ENCODE results near the gene SCAANT1. TPM values are rescaled to one million over a fixed set of nuclear protein-coding genes. Genes with fewer than 3 reads are reported as not detected.

Gene SCAANT1
- 1.7 TPM in 1 of 2 replicates, not detected in the other for total RNA-seq
- 0.82 TPM for total RNA-seq (2013)
- not detected in 2 replicates for polyA plus RNA-seq
- polyA minus RNA-seq: not detected in 2 replicates

- peaks cover 2% of the 10 kb centered on the region for H3K79me2 ChIP-seq (ENCODE audit: control insufficient read depth, insufficient read depth, low read length)
- WGBS (ENCODE audit: insufficient coverage): under 1% methylated on average over 115 of the region's 115 CpGs
These were observed at the start of gene SCAANT1 for GRCh38 chr3:63911873-63912767. Gene SCAANT1 (minus strand): TSS chr3:63912383.

More at GRCh38 chr3:63911873-63912767, at the start of gene SCAANT1:
- peak within 1 kb of the TSS; percentile 88 for H3K4me2 ChIP-seq (replicated peaks; ENCODE audit: low read depth, low read length, poor library complexity, severe bottlenecking)
- DNase-seq (peak; percentile 89), ATAC-seq (ENCODE audit: low read depth) (peak; percentile 70)
- no peaks in the 10 kb centered on the region for H4K20me1 ChIP-seq (ENCODE audit: control insufficient read depth, insufficient read depth, low read length, poor library complexity, severe bottlenecking)
- CTCF ChIA-PET: interaction anchor here (0.7 to 1.8 kb wide), 7 partner anchors 16 to 115 kb away, joined by 3 to 12 read pairs (median 5); partner anchors contain the start of genes ATXN7, PSMD6 and THOC7
- no peaks in the 10 kb centered on the region for H3K27me3 ChIP-seq (replicated peaks in 1 of 4; ENCODE audit: control extremely low read depth in 1 of 4, control insufficient read depth in 3 of 4, insufficient read depth in 4 of 4, low read length in 3 of 4)
- H3K4me3 ChIP-seq (ENCODE audit: control extremely low read depth in 1 of 5, extremely low read depth in 1 of 5, insufficient read depth in 1 of 5, low read depth in 2 of 5, low read length in 4 of 5): peak within 1 kb of the TSS; percentile 54 to 73 (median 63)
- H2AFZ ChIP-seq (ENCODE audit: insufficient read depth, low read depth, low read length, poor library complexity, severe bottlenecking): peak within 1 kb of the TSS; percentile 81
- peaks cover 0 to 11% of the 10 kb centered on the region in 2 experiments for H3K36me3 ChIP-seq (replicated peaks in 1 of 2; ENCODE audit: control extremely low read depth in 1 of 2, control insufficient read depth in 1 of 2, extremely low read depth in 1 of 2, insufficient read depth in 2 of 2, low read length in 1 of 2)
- POLR2A ChIA-PET: interaction anchor here (0.6 to 1.8 kb wide), 3 partner anchors 10 to 48 kb away, joined by 3 to 8 read pairs (median 6); partner anchors contain the start of genes ATXN7 and THOC7
- peaks cover 17 to 25% of the 10 kb centered on the region in 2 donors for H3K4me1 ChIP-seq (ENCODE audit: control insufficient read depth in 2 of 2, insufficient read depth in 2 of 2, low read length in 2 of 2)
- no peaks in the 10 kb centered on the region for H3K9me3 ChIP-seq (ENCODE audit: control extremely low read depth in 1 of 3, control insufficient read depth in 2 of 3, insufficient read depth in 1 of 3, low read length in 2 of 3)
- intact Hi-C loops (cut with micrococcal nuclease): loop anchor here (1.0 to 5.0 kb wide), 5 partner anchors 10 to 111 kb away; partner anchors contain the start of gene PSMD6
- TF ChIP-seq, protein P1, sequence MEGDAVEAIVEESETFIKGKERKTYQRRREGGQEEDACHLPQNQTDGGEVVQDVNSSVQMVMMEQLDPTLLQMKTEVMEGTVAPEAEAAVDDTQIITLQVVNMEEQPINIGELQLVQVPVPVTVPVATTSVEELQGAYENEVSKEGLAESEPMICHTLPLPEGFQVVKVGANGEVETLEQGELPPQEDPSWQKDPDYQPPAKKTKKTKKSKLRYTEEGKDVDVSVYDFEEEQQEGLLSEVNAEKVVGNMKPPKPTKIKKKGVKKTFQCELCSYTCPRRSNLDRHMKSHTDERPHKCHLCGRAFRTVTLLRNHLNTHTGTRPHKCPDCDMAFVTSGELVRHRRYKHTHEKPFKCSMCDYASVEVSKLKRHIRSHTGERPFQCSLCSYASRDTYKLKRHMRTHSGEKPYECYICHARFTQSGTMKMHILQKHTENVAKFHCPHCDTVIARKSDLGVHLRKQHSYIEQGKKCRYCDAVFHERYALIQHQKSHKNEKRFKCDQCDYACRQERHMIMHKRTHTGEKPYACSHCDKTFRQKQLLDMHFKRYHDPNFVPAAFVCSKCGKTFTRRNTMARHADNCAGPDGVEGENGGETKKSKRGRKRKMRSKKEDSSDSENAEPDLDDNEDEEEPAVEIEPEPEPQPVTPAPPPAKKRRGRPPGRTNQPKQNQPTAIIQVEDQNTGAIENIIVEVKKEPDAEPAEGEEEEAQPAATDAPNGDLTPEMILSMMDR (IDR thresholded peaks at IDR 0.05): no peak
- no peak for TF ChIP-seq EZH2 (IDR thresholded peaks at IDR 0.05; ENCODE audit: borderline replicate concordance, insufficient read depth, low read depth, low read length, poor library complexity, severe bottlenecking)
- peak within 1 kb of the TSS; percentile 95 for H3K4me3 Mint-ChIP-seq
- peak within 1 kb of the TSS; percentile 97 for H3K27ac Mint-ChIP-seq
- H3K27me3 Mint-ChIP-seq: no peaks in the 10 kb centered on the region
- H3K9ac ChIP-seq (ENCODE audit: low read length): peak within 1 kb of the TSS; percentile 83
- no peaks in the 10 kb centered on the region for H3K9me3 Mint-ChIP-seq (ENCODE audit: insufficient read depth)
- peaks cover 28% of the 10 kb centered on the region for H3K4me1 Mint-ChIP-seq
- H3K27ac ChIP-seq (ENCODE audit: low read length in 2 of 2): peak within 1 kb of the TSS; percentile 70 to 87
